Progenitor cell of endocrine pancreas (in vitro differentiated cells): ENCODE data around the gene CHST15. TPM values are rescaled to one million over a fixed set of nuclear protein-coding genes. Genes with fewer than 3 reads are reported as not detected.
"Not testable (repeated sequence)": the region's sequence is repeated elsewhere in the genome, so short reads cannot be mapped to it uniquely, and the experiment has no call there.

Source experiments
- DNase-seq: peaks from one replicate; pipeline ENCODE4 v3.0.0; 2021; ENCODE audit warnings: low spot score; ENCODE audit not compliant: unreplicated experiment
- H3K27ac Mint-ChIP-seq: 2 replicates; pipeline ENCODE4 v1.8.0; 2021; ENCODE audit warnings: mild to moderate bottlenecking, moderate library complexity, mixed read lengths
- H3K27me3 Mint-ChIP-seq: 2 replicates; pipeline ENCODE4 v1.8.0; 2021; ENCODE audit warnings: mixed read lengths
- H3K36me3 Mint-ChIP-seq: 2 replicates; pipeline ENCODE4 v1.8.0; 2022; ENCODE audit warnings: mixed read lengths; ENCODE audit not compliant: insufficient read depth
- H3K4me1 Mint-ChIP-seq: 2 replicates; pipeline ENCODE4 v1.8.0; 2021; ENCODE audit warnings: low read depth, mixed read lengths
- H3K4me3 Mint-ChIP-seq: 2 replicates; pipeline ENCODE4 v1.8.0; 2021; ENCODE audit warnings: low read depth, mild to moderate bottlenecking, moderate library complexity, mixed read lengths
- H3K9me3 Mint-ChIP-seq: 2 replicates; pipeline ENCODE4 v1.8.0; 2021; ENCODE audit warnings: low read depth, mixed read lengths
- total RNA-seq: library from RNA; stranded (reverse); gene quantifications from 2 replicates; pipeline ENCODE4 v1.2.1, GENCODE V29; 2021
- TF ChIP-seq, protein P1 (sequence below): fragments of 200-600 bp; sonication (generic); IDR thresholded peaks from one replicate; pipeline ENCODE4 v1.5.0; 2021; ENCODE audit warnings: antibody characterized with exemption, mild to moderate bottlenecking; ENCODE audit not compliant: unreplicated experiment

Gene CHST15
- total RNA-seq, 1 donor from 2014 or later = 7.9 TPM

GRCh38 chr10:124105045-124105444 is 11.6 kb upstream of the CHST15 start:
- Mint-ChIP-seq H3K4me1 (no peaks in the 10 kb centered on the region), H3K9me3 (no peaks in the 10 kb centered on the region), H3K36me3 (no peaks in the 10 kb centered on the region), H3K27me3 (peaks cover 29% of the 10 kb centered on the region), H3K27ac (no peak overlapping the region), H3K4me3 (no peak overlapping the region)
- no peak for DNase-seq
- TF ChIP-seq, protein P1, sequence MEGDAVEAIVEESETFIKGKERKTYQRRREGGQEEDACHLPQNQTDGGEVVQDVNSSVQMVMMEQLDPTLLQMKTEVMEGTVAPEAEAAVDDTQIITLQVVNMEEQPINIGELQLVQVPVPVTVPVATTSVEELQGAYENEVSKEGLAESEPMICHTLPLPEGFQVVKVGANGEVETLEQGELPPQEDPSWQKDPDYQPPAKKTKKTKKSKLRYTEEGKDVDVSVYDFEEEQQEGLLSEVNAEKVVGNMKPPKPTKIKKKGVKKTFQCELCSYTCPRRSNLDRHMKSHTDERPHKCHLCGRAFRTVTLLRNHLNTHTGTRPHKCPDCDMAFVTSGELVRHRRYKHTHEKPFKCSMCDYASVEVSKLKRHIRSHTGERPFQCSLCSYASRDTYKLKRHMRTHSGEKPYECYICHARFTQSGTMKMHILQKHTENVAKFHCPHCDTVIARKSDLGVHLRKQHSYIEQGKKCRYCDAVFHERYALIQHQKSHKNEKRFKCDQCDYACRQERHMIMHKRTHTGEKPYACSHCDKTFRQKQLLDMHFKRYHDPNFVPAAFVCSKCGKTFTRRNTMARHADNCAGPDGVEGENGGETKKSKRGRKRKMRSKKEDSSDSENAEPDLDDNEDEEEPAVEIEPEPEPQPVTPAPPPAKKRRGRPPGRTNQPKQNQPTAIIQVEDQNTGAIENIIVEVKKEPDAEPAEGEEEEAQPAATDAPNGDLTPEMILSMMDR = no peak

- no peaks in the 10 kb centered on the region for H3K36me3 Mint-ChIP-seq
- no peaks in the 10 kb centered on the region for H3K4me1 Mint-ChIP-seq
- no peaks in the 10 kb centered on the region for H3K9me3 Mint-ChIP-seq
- no peak overlapping the region for H3K27ac Mint-ChIP-seq
- TF ChIP-seq, protein P1 = no peak
- H3K27me3 Mint-ChIP-seq = peaks cover 38% of the 10 kb centered on the region
- no peak overlapping the region for H3K4me3 Mint-ChIP-seq
- DNase-seq = no peak
Observed at GRCh38 chr10:124104011-124104627, 10.7 kb upstream of the CHST15 start.

DNA sequence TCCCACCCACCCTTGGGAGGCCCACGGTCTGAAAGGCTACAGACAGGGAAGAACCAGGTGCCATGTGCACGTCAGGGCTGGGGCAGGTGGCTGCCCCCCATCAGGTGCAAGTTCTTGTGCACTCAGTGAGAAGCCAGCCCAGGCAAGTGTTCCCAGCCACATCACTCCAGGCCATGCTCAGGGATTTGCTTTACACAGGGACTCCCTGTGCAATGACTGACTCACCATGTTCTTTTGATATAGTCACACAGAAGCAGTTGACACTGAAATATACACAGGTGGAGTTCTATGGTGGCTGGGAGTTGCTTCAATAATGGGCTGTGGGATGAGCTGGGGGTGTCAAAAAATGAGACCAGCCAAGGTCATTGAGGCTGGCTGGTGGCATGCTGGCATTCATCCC is 8.0 kb upstream of the CHST15 start:
- Mint-ChIP-seq H3K9me3 (no peaks in the 10 kb centered on the region), H3K27me3 (peaks cover 40% of the 10 kb centered on the region), H3K27ac (no peak overlapping the region), H3K4me1 (peaks cover 8% of the 10 kb centered on the region), H3K36me3 (no peaks in the 10 kb centered on the region), H3K4me3 (no peak overlapping the region)
- no peak for DNase-seq
- TF ChIP-seq, protein P1 = no peak

GRCh38 chr10:124100651-124101050 is 7.3 kb upstream of the CHST15 start:
- DNase-seq, H3K36me3 Mint-ChIP-seq, H3K4me3 Mint-ChIP-seq, H3K4me1 Mint-ChIP-seq, H3K9me3 Mint-ChIP-seq, H3K27ac Mint-ChIP-seq: not testable (repeated sequence)
- H3K27me3 Mint-ChIP-seq = peaks cover 45% of the 10 kb centered on the region

DNA sequence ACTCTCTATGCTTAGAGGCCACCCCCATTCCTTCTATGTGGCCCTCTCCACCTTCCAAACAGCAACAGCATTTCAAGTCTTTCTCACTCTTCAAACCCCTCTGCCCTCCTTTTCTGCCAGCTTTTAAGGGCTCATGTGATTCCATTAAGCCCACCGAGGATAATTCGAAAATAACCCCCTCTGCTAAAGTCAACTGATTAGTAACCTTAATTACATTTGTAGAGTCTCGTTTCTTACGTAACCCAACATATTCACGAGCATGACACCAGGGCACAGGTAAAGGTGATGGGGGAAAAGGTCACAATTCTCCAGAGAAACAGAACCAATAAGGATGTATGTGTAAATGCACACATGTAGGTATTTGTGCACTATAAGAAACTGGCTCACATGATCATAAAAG is 6.7 kb upstream of the CHST15 start:
- Mint-ChIP-seq H3K9me3 (no peaks in the 10 kb centered on the region), H3K4me3 (no peak overlapping the region), H3K4me1 (peaks cover 8% of the 10 kb centered on the region), H3K27me3 (peaks cover 46% of the 10 kb centered on the region), H3K36me3 (no peaks in the 10 kb centered on the region), H3K27ac (no peak overlapping the region)
- no peak for DNase-seq
- TF ChIP-seq, protein P1 = no peak

GRCh38 chr10:124099604-124100003 is 6.2 kb upstream of the CHST15 start:
- Mint-ChIP-seq H3K4me3 (no peak overlapping the region), H3K4me1 (peaks cover 8% of the 10 kb centered on the region), H3K27ac (no peak overlapping the region), H3K36me3 (no peaks in the 10 kb centered on the region), H3K27me3 (peaks cover 51% of the 10 kb centered on the region), H3K9me3 (no peaks in the 10 kb centered on the region)
- DNase-seq = no peak
- TF ChIP-seq, protein P1 = no peak
